Superior temporal gyrus (tissue), 1 donor: ENCODE results near the gene PRRC2B.
"Not testable (repeated sequence)": the region's sequence is repeated elsewhere in the genome, so short reads cannot be mapped to it uniquely, and the experiment has no call there.

Experiments
- DNase-seq: peaks from one replicate; pipeline ENCODE4 v3.0.0-alpha.2; 2016; ENCODE audit errors: extremely low spot score

Gene PRRC2B

GRCh38 chr9:131386281-131386680 lies 7.6 kb upstream of the PRRC2B start:
- no peak for DNase-seq

- DNase-seq: no peak
Measured at GRCh38 chr9:131387394-131387793, 6.5 kb upstream of the PRRC2B start.

- DNase-seq: no peak
Measured at GRCh38 chr9:131391020-131391419, 2.9 kb upstream of the PRRC2B start.

- DNase-seq: no peak
Measured at GRCh38 chr9:131391504-131391903, 2.4 kb upstream of the PRRC2B start.

GRCh38 chr9:131394464-131395156 lies 724 bp downstream of the PRRC2B start:
- DNase-seq: peak; percentile 41

DNA sequence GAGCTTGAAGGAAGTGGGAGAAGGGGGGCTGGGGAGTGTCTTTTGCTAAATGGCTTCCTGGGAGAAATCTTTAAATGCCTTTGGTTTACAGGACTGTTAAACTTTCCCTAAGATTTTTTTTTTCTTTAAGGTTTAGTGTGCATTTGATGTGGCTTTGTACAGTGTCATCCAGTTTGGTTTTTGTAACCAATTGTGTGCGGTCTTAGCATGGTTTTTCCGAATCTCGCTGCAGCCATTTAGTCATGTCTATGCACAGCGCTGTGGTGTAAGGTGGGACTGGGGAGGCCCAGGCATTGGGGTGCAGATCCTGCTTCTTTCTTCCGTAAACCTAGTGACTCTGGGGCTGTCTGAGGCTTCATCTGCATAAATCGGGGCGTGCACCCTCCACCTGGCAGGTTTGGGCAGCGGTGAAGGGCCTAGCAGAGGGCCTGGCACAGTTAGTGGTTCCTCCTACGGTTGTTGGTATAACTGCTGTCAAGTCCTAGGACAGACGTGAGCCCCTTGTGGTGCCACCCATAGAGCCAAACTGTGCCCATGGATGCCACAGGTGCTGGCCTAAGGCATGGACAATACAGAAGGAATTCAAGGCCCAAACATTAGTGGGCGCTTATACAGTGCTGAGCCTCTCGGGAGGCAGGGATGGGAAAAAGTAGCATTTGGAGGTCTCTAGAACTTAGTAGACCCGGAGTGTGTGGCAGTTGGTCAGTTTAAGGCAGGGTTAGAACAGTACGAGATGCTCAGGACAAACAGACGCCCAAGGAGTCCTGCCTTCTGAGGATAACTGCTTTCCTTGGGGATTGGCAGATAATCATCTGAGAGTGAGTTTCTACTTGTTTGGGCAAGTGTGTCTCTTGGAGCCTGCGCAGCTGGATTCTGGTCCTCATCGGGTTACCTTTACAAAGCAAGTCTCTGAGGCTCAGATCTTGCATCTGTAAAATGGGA lies 1.5 kb downstream of the PRRC2B start:
- DNase-seq: peak; percentile 66

- not testable (repeated sequence) for DNase-seq
Measured at GRCh38 chr9:131396099-131396479, 2.2 kb downstream of the PRRC2B start.

- DNase-seq: peak; percentile 12
Measured at GRCh38 chr9:131396626-131397025, 2.7 kb downstream of the PRRC2B start.

- no peak for DNase-seq
Measured at GRCh38 chr9:131397100-131397790, 3.4 kb downstream of the PRRC2B start.

DNA sequence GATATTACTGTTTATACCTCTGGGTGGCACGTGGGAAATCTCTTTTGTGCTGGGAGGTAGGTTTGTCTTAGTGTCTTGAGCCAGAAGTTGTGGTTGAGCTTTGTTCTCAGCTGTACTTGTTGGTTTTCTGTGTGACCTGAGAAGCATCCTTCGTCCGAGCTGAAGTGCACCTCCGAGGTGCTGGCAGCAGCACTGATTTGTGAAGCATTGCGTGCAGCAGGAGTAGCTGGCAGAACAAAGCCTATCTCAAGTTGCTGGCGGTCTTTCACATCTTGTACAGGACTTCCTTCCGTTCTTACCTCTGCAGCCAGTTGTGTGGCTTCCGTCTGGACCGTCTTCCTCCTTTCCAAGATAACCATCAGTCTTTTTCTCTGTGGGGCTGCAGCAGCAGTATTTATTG lies 4.3 kb downstream of the PRRC2B start:
- DNase-seq: no peak

GRCh38 chr9:131399972-131400371 lies 6.1 kb downstream of the PRRC2B start:
- no peak for DNase-seq

DNA sequence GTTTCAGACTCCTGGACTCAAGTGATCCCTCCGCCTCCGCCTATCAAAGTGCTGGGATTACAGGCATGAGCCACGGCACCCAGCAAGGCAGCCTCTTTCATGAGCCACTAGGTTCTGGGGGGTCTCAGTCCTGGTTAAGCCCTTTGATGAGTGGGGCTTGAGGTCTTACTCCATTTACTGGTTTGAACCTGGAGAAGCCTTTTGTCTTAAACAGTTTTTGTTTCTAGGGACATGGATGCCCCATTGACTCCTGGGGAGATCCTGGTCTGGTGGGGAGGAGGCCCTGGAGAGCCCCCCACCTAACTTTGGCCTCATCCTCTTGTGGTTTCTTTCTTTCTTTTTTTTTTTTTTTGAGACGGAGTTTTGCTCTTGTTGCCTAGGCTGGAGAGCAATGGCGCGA lies 6.7 kb downstream of the PRRC2B start:
- DNase-seq: no peak

- DNase-seq: no peak
Measured at GRCh38 chr9:131402073-131402472, 8.2 kb downstream of the PRRC2B start.

- peak; percentile 92 for DNase-seq
Measured at GRCh38 chr9:131402738-131403492, 9.0 kb downstream of the PRRC2B start.

DNA sequence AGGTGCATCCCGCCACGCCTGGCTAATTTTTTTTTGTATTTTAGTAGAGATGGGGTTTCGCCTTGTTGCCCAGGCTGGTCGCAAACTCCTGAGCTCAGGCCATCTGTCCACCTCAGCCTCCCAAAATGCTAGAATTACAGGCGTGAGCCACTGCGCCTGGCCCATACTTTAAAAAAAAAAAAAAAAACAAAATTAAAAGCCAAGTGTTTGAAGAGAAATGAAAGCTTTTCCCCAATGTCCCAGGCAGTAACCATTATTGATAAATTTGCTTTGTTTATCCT lies 9.5 kb downstream of the PRRC2B start:
- DNase-seq: no peak

GRCh38 chr9:131404581-131404980 lies 10.7 kb downstream of the PRRC2B start:
- DNase-seq: peak; percentile 68

DNA sequence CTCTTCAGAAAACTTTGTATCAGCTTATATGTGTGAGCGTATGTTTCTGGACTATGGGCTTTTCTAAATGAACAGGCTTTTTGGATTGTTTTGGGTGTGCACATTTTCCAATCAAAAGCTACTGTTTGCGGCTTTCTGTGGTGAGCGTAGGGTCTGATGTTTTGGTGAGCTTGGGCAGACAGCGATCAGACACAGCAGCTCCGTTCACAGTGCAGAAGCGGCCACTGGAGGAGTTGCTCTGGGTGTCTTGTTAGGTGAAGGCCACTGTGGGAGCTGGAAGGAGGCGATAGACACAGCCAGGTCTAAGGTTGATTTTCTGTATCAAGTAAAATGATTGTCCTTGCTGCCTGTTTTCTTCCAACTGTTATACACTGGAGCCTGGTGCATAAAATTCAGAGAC lies 11.1 kb downstream of the PRRC2B start:
- no peak for DNase-seq

DNA sequence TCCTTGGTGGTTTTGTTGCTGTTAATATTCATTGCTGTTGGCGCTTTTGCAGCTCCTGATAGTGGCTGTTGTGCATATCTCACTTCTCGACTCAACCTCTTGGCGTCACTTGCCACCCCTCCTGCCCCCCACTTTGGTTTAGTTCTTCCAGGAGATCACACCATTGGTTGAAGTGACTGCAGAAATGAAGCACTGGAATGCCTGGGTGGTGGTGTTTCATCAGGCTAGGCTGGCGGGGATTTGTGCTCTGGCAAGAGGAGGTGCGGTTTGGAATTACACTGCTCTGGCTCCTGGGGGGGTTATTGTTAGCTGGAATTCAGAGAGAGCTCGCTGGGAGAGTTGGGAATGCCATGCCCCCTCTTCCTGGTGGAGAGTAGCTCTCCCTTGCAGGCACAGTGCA lies 11.5 kb downstream of the PRRC2B start:
- no peak for DNase-seq

GRCh38 chr9:131405858-131406537 lies 12.1 kb downstream of the PRRC2B start:
- peak; percentile 20 for DNase-seq

DNA sequence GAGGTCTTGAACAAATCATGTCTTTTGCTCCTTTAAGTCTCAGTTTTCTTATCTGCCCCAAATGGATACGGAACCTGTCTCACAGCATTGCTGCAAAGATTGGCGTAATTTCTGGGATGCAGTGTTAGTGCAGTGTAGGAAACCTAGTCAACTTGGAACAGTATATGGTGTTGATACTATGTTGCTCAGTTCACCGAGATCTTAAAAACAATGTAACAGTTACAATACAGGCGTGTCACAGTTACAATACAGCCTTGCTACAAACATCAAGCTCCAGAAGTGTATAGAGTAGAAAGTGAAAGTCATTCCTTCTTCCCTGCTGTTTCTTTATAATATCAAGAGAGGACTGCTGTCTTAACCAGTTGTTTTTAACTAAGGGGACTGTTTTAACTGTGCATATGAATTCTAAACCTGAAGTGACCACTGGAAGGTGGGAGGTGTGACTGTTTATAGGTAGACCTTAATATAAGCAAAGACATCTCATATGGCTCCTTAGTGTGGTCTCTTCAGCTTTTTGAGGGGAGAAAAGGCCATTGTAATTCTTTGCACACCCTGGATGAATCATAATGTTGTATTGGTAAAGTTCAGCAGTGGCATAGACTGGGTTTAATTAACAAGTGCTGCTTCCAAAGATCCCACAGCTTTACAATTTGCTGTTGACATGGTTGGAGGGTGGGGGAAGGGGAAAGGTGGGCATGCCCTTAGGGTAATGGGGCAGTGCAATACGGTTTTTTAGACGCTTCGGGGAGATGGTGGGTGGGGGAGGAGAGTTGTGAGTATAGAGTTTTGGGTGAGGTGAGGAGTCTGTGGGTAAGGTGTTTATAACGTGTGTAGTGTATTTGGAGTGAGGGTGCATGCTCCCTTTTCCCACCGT lies 12.9 kb downstream of the PRRC2B start:
- peak; percentile 58 for DNase-seq
